K562 (cell line): ENCODE data around the gene PTPN9. TPM values are rescaled to one million over a fixed set of nuclear protein-coding genes. Genes with fewer than 3 reads are reported as not detected.

Experiments
- ATAC-seq: fragments of 200-7000 bp; cut with Tn5 transposase; 3 replicates; pipeline ENCODE4 v1.9.1; 2020; ENCODE audit warnings: moderate library complexity
- BruUV-seq: library from RNA; stranded (reverse); fragments of 400-500 nt; replicated peaks from 2 replicates; lab custom pipeline; 2021; lab: Mats Ljungman, UMichigan
- CTCF ChIA-PET: fragments of 300-600 bp; formaldehyde crosslinking; extraction: SDS; loops from one replicate; lab custom pipeline; 2021; ENCODE audit warnings: low intra/inter-chr PET ratio; lab: Yijun Ruan, JAX
- POLR2A ChIA-PET: fragments of 300-600, 350-650 bp; sonication (Branson Sonifier 250); formaldehyde crosslinking; extraction: SDS; loops from one replicate; lab custom pipeline; 2021; ENCODE audit warnings: antibody characterized with exemption, inconsistent platforms; lab: Yijun Ruan, JAX
- DNase-seq, 4 experiments: peaks; one replicate each; pipeline versions ENCODE4 v3.0.0 to v3.0.0-alpha.2; 2011 to 2018; ENCODE audit warnings: low spot score in 3 of 4, mixed read lengths in 3 of 4; ENCODE audit errors: extremely low read depth in 1 of 4
- FAIRE-seq: peaks from 2 replicates; lab custom pipeline; 2011; peaks lifted over from hg19 to GRCh38; lab: Jason Lieb, UNC
- H2AFZ ChIP-seq: 2 replicates; pipeline ENCODE4 v1.6.0; 2011; ENCODE audit warnings: low read depth, low read length, control low read depth, inconsistent platforms
- H3K27ac ChIP-seq: fragments of 200-600 bp; 3 replicates; pipeline ENCODE4 v1.8.0; 2011; ENCODE audit warnings: low read depth, mild to moderate bottlenecking, control low read depth, inconsistent platforms, low read length, moderate library complexity, mixed read lengths; ENCODE audit errors: extremely low read depth
- H3K27me3 ChIP-seq, 2 experiments: fragments of 300-600 bp in 1 of 2; 2 replicates in 1 of 2; 3 replicates in 1 of 2; pipeline versions ENCODE4 v1.6.0 to v1.8.0; 2011; ENCODE audit warnings: inconsistent platforms in 2 of 2, low read length in 2 of 2, mild to moderate bottlenecking in 1 of 2, mixed read lengths in 1 of 2, moderate library complexity in 1 of 2; ENCODE audit not compliant: control insufficient read depth in 2 of 2, insufficient read depth in 2 of 2
- H3K36me3 ChIP-seq: fragments of 300-600 bp; 3 replicates; pipeline ENCODE4 v1.8.0; 2011; ENCODE audit warnings: mild to moderate bottlenecking, low read length, inconsistent platforms; ENCODE audit not compliant: control insufficient read depth, insufficient read depth
- H3K4me1 ChIP-seq, 2 experiments: fragments of 200-600 bp in 1 of 2; replicated peaks in 1 of 2; 2 replicates in 1 of 2; 3 replicates in 1 of 2; pipeline versions ENCODE4 v1.5.1 to v1.8.0; 2011; ENCODE audit warnings: inconsistent platforms in 2 of 2, low read length in 2 of 2, mild to moderate bottlenecking in 1 of 2, mixed read lengths in 1 of 2, moderate library complexity in 1 of 2; ENCODE audit not compliant: control insufficient read depth in 2 of 2, insufficient read depth in 2 of 2
- H3K4me2 ChIP-seq: 2 replicates; pipeline ENCODE4 v1.6.1; 2011; ENCODE audit warnings: low read length, control low read depth, inconsistent platforms, mixed read lengths; ENCODE audit not compliant: insufficient read depth
- H3K4me3 ChIP-seq: fragments of 200-600 bp; sonication (generic), shearing (Covaris generic); 2 replicates; pipeline ENCODE4 v1.5.1; 2016; ENCODE audit warnings: control low read depth, inconsistent platforms
- H3K79me2 ChIP-seq: fragments of 200-600 bp; 3 replicates; pipeline ENCODE4 v1.8.0; 2011; ENCODE audit warnings: low read length, inconsistent platforms; ENCODE audit not compliant: control insufficient read depth, insufficient read depth
- H3K9ac ChIP-seq, 2 experiments: 2 replicates each; pipeline versions ENCODE4 v1.6.0 to v1.6.1; 2011; ENCODE audit warnings: low read depth in 2 of 2, low read length in 2 of 2, control low read depth in 1 of 2, inconsistent platforms in 1 of 2, mild to moderate bottlenecking in 1 of 2, mixed read lengths in 1 of 2; ENCODE audit not compliant: insufficient read depth in 1 of 2
- H3K9me1 ChIP-seq: one replicate; pipeline ENCODE4 v1.6.0; 2011; ENCODE audit warnings: inconsistent platforms, mild to moderate bottlenecking, low read length, moderate library complexity; ENCODE audit not compliant: control insufficient read depth, insufficient read depth
- H3K9me3 ChIP-seq: replicated peaks from 2 replicates; pipeline ENCODE4 v1.5.1; 2011; ENCODE audit warnings: low read depth, low read length, inconsistent platforms; ENCODE audit not compliant: control insufficient read depth, insufficient read depth
- H4K20me1 ChIP-seq: replicated peaks from 2 replicates; pipeline ENCODE4 v1.6.1; 2011; ENCODE audit warnings: low read length, inconsistent platforms, mixed read lengths; ENCODE audit not compliant: control insufficient read depth, insufficient read depth
- FUS ChIP-seq: fragments of 200-400 bp; formaldehyde crosslinking; optimal IDR thresholded peaks from 2 replicates; pipeline ENCODE3; 2017; ENCODE audit warnings: low read depth, low read length
- MGA ChIP-seq: fragments of 450-650 bp; IDR thresholded peaks from 2 replicates; pipeline ENCODE4 v1.6.1; 2016; ENCODE audit warnings: mild to moderate bottlenecking, moderate library complexity
- NFIC ChIP-seq: fragments of 450-650 bp; IDR thresholded peaks from 2 replicates; pipeline ENCODE4 v1.6.1; 2017; ENCODE audit warnings: mild to moderate bottlenecking, inconsistent platforms
- PYGO2 ChIP-seq: fragments of 450-650 bp; IDR thresholded peaks from 2 replicates; pipeline ENCODE4 v1.6.1; 2016; ENCODE audit warnings: mild to moderate bottlenecking, missing genetic modification characterization, moderate library complexity, missing compliant biosample characterization
- ZNF24 ChIP-seq: fragments of 450-650 bp; IDR thresholded peaks from 2 replicates; pipeline ENCODE4 v1.6.1; 2016
- ZNF785 ChIP-seq: fragments of 250-450 bp; sonication (Bioruptor Pico); IDR thresholded peaks from 2 replicates; pipeline ENCODE4 v1.4.0; 2020; ENCODE audit warnings: mild to moderate bottlenecking
- WGBS: fragments of 100-300 bp; shearing (Covaris generic); methylation state at CpG from one replicate; pipeline ENCODE4 v1.1.6; 2016; ENCODE audit warnings: low coverage, mixed read lengths; ENCODE audit not compliant: insufficient coverage; ENCODE audit errors: missing lambda C conversion rate; 5-methylcytosine and 5-hydroxymethylcytosine counted together
- in situ Hi-C: fragments of 300-500 bp; cut with MboI; formaldehyde crosslinking; loops from 4 replicates; pipeline ENCODE4 v1.15.0; 2018; ENCODE audit warnings: inconsistent platforms, mixed read lengths
- intact Hi-C: fragments of 100-400 bp; cut with micrococcal nuclease; formaldehyde crosslinking; loops from 2 replicates; pipeline ENCODE4 v1.14.2; 2022
- polyA plus RNA-seq, 8 experiments: library from polyadenylated mRNA; depleted of rRNA in 4 of 8; stranded (reverse) in 5 of 8; unstranded in 3 of 8; fragments of >200 nt; fragmentation: Nextera tagmentation in 2 of 8; fragmentation: Illumina TruSeq in 1 of 8; extraction: Ambion mirVana in 2 of 8; extraction: Trizol in 1 of 8; gene quantifications; 2 replicates each; pipeline versions ENCODE4 v1.2.1 to v1.2.3, GENCODE V29; 2011 to 2014; ENCODE audit warnings: inconsistent platforms in 1 of 8, missing spikeins in 1 of 8
- total RNA-seq, 7 experiments: library from RNA; depleted of rRNA in 6 of 7; stranded (reverse); fragments of >200 nt in 6 of 7; fragmentation: Illumina TruSeq in 2 of 7; extraction: Trizol in 2 of 7; gene quantifications; 2 replicates each; pipeline versions ENCODE4 v1.2.1 to v1.2.3, GENCODE V29; 2011 to 2021; ENCODE audit warnings: low replicate concordance in 1 of 7
- TF ChIP-seq, protein P1 (sequence below), 2 experiments: fragments of 450-650 bp; IDR thresholded peaks; 2 replicates each; pipeline ENCODE4 v1.6.1; 2018; ENCODE audit warnings: mild to moderate bottlenecking in 2 of 2, low read depth in 1 of 2; ENCODE audit not compliant: partially characterized antibody in 2 of 2

Gene PTPN9
- total and polyA plus RNA-seq, 9 of the 15 experiments (the other 6 are each of a cell fraction or from before 2014, with no cell fraction given) = 5.0 to 24.0 (median 14.2) TPM

DNA sequence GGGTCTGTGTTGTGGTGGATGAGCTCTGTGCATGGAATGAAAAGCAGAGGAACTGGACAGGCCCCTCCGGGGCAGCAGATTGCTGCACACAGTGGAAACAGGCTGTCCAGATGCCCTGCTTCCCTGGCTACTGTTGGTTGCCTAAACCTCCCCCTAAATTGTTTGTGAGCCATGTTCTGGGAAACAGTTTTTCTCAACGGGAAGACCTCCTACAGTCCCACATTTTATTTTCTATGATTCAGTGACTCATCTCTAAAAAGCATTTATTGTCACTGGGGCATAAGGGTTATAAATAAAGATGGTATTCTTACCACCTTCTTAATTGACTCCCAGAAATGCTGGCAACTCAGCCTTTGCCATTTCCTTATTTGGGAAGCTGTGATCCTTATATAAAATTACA is 20.3 kb upstream of the PTPN9 start:
- H3K36me3 ChIP-seq = peaks cover 71% of the 10 kb centered on the region
- no peak overlapping the region for H3K4me3 ChIP-seq
- H4K20me1 ChIP-seq = no peaks in the 10 kb centered on the region; the same call in 1 of the 2 replicates
- FAIRE-seq = no peak
- DNase-seq = no peak
- ChIA-PET POLR2A (interaction anchor here (0.6 to 1.4 kb wide), 5 partner anchors 9 to 1215 kb away, joined by 3 read pairs; partner anchors contain the start of gene SNUPN), CTCF (no interaction called here)
- in situ Hi-C loops = loop anchor here (5.0 kb wide), 1 partner anchor 77 kb away; no protein-coding TSS in a partner anchor
- H3K4me2 ChIP-seq = no peak overlapping the region
- WGBS = 61% methylated on average over 2 of the region's 2 CpGs
- no peaks in the 10 kb centered on the region for H3K9me3 ChIP-seq
- H3K27me3 ChIP-seq = no peaks in the 10 kb centered on the region
- H3K4me1 ChIP-seq = peaks cover 4 to 15% of the 10 kb centered on the region in 2 experiments; a peak in 3 of 5 replicates
- peak overlapping the region in 1 of 2 experiments; percentile 55; a peak in 1 of 4 replicates for H3K9ac ChIP-seq
- H3K27ac ChIP-seq = no peak overlapping the region
- H3K9me1 ChIP-seq = no peaks in the 10 kb centered on the region
- no peak overlapping the region for H2AFZ ChIP-seq
- no peaks in the 10 kb centered on the region for H3K79me2 ChIP-seq
- ATAC-seq = no peak
- intact Hi-C loops = loop anchor here (5.0 kb wide), 1 partner anchor 43 kb away; the partner anchor contains the start of gene IMP3
- BruUV-seq = no TSS peak
- no peak for TF ChIP-seq MGA
- no peak for TF ChIP-seq ZNF24
- no peak for TF ChIP-seq NFIC
- TF ChIP-seq ZNF785 (CRISPR knock-in tag) = no peak
- TF ChIP-seq PYGO2 (tag) = no peak
- TF ChIP-seq FUS = no peak
- TF ChIP-seq, protein P1, sequence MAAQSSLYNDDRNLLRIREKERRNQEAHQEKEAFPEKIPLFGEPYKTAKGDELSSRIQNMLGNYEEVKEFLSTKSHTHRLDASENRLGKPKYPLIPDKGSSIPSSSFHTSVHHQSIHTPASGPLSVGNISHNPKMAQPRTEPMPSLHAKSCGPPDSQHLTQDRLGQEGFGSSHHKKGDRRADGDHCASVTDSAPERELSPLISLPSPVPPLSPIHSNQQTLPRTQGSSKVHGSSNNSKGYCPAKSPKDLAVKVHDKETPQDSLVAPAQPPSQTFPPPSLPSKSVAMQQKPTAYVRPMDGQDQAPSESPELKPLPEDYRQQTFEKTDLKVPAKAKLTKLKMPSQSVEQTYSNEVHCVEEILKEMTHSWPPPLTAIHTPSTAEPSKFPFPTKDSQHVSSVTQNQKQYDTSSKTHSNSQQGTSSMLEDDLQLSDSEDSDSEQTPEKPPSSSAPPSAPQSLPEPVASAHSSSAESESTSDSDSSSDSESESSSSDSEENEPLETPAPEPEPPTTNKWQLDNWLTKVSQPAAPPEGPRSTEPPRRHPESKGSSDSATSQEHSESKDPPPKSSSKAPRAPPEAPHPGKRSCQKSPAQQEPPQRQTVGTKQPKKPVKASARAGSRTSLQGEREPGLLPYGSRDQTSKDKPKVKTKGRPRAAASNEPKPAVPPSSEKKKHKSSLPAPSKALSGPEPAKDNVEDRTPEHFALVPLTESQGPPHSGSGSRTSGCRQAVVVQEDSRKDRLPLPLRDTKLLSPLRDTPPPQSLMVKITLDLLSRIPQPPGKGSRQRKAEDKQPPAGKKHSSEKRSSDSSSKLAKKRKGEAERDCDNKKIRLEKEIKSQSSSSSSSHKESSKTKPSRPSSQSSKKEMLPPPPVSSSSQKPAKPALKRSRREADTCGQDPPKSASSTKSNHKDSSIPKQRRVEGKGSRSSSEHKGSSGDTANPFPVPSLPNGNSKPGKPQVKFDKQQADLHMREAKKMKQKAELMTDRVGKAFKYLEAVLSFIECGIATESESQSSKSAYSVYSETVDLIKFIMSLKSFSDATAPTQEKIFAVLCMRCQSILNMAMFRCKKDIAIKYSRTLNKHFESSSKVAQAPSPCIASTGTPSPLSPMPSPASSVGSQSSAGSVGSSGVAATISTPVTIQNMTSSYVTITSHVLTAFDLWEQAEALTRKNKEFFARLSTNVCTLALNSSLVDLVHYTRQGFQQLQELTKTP (IDR thresholded peaks at IDR 0.05; ENCODE audit: low read depth in 1 of 2, partially characterized antibody in 2 of 2) = no peak
